ENCODE data around the gene EYS.

EYS gene

DNA sequence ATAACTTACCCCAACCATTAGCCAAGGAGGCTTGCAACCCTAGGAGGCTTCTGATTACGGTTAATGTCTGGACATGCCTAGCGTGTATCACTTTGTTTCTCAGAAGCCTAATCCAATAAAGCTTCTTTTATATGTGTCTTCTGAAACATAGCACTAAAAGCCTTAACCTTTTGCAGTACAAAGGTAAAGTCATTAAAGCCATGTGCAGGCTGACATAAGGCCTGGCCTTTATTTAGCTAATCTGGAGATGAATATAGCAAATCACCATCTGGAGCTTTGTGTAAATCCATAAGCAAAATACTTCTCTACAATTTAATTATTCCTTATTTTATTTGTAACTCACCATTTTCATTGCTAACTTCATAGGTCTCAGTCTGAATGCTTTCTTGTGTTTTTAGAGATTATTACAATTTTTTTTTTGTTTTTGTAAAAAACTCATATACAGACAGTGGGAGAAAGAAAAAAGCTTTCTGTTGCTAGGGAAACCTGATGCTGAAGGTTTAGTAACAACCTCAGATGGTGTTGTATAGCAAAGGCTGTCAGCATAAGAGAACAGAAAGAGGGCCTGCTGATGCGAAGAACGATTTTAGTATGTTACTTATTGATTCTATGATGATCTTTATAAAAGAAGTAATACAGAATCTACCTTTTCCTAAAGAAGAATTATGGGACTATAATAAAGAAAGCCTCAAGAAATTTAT is at the start of gene EYS:
Gene EYS, minus strand, starts transcription at position 101 of the 701 bp plus-strand sequence. CDS start 211,816 bp downstream, outside the sequence.
- DNase-seq (ENCODE audit: low read depth), result no peak

DNA sequence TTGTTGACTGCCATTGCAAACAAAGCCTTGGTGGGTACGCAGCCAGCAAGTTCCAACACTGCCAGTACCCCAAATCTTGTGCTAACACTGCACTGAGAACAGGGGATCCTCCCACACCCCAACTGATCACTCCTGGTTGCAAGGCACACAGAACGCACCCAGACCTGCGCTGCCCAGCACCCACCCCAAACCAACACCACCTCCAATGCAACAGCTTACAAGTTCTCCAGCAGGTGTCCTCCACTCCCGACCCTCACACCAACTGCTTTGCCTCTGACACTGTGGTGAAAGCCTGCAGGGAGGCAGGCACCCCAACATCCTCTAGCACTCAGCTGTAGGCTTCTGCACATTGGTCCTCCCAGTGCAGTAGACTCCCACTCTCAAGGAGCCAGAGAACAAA is 39.3 kb upstream of the EYS start:
- no peak for DNase-seq (ENCODE audit: low read depth)

DNA sequence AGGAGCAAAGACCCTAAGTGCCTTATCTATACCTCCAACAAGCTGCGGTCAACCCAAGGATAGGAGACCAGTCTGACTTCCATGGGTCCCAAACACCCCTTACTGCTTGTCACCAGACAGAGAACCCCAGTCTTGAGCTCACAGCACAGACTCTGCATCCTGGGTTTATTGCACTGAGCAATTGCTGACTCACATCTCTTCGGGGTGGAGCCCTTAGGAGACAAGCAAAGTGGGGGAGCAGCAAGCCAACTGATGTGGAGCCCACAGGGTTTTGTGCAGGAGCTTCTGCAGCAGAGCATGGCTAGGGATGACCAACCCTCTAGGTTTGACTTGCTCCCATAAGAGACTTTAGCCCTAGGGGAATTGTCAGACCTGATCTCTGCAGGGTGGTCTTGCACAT is 38.6 kb upstream of the EYS start:
- no peak for DNase-seq (ENCODE audit: low read depth)

DNA sequence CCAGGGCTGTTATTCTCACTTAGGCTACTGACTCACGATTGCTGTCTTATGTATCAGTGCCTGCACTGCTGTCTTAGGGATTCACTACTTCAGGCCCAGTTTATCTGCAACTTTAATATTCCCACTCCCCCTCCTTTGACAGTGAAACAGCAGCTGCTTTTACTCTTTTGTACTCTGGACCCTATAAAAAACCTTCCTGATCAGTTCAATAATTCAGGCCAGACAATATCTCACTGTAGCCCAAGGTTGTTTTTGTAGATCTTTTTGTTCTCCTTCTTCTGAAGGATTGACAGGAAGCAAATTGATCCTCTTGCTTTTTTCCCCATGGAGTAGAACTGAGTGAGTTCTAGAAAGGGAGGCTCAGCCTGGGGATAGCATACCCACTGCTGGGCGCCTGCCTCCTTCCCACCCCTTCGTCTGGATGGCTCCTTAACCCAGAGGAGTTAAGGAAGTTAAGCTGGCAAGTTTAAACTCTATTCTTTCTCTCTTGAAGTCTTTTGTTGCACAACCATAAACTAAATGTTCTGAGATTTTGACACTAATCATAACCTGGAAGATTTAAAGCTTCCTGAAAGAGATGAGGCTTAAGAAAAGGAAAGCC is 22.0 kb upstream of the EYS start:
- DNase-seq (ENCODE audit: low read depth), result no peak

DNA sequence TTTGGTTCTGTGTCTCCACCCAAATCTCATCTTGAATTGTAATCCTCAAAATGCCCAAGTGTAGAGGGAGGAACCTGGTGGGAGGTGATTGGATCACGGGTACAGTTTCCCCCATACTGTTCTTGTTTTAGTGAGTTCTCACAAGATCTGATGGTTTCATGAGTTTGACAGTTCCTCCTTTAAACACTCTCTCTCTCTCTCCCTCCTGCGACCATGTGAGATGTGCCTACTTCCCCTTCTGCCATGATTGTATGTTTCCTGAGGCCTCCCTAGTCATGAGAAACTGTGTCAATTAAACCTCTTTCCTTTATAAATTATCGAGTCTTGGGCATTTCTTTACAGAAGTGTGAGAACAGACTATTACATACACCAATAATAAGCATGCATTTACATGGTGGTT is 12.1 kb upstream of the EYS start:
- no peak for DNase-seq (ENCODE audit: low read depth)

DNA sequence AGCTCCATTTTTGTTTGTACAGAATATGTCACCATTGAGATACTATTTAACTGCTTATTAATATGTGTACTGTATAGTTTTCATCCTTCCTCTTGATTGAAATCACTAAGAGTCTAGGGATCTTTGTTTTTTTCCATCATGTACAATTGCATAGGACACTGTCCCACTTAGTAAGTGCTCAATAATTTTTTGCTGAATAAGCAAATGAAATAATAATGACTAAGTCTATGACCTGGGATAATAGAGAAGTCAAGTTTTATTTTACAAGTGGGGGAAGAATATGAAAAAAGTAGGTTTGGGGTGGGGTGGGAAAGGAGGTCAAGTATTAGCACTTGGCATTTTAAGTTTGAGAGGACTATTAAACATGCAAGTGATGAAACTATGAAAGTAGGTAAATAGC is 4.5 kb upstream of the EYS start:
- no peak for DNase-seq (ENCODE audit: low read depth)

DNA sequence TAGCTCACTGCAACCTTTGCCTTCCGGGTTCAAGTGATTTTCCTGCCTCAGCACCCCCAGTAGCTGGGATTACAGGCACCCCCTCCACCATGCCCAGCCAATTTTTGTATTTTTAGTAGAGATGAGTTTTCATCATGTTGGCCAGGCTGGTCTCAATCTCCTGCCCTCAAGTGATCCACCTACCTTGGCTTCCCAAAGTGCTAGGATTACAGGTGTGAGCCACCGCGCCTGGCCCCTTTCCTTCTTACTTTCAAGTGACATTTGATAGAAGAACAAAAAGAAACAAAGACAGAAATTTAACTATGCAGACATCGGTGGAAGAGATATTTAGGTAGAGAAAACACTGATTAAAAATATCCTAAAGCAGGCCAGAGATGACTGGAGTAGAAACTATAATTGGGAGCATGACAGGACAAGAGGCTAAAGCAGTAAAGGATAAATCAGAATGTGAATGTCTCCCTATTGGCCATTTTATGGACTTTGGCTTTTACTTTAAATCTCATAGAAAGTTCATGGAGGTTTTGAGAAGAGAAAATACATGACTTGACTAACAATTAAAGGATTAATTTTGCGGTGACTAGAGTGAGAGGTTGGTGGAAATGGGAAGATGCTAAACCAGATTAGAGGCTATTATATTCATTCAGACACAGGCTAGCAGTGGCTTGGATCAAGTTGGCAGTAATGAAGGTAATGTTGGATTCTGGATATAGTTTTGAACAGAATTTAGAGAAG is 2.2 kb upstream of the EYS start:
- no peak for DNase-seq (ENCODE audit: low read depth)

DNA sequence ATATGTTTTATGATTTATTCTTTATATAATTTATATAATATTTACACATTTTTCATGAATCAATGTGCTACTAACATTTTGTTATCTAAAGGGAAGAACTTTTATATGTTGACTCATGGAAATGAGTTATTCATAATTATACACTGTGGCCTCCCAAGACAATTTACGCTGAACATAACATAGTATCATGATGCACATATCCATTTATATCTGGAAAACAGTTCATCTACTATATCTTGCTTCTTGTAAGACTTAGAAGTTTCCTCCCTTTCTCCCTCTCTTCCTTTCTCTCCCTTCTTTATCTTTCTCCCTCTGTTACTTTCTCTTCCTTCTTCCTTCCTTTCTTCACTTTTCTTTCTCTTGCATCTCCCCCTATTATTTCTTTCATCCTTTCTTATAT is 1.1 kb upstream of the EYS start:
- no peak for DNase-seq (ENCODE audit: low read depth)

DNA sequence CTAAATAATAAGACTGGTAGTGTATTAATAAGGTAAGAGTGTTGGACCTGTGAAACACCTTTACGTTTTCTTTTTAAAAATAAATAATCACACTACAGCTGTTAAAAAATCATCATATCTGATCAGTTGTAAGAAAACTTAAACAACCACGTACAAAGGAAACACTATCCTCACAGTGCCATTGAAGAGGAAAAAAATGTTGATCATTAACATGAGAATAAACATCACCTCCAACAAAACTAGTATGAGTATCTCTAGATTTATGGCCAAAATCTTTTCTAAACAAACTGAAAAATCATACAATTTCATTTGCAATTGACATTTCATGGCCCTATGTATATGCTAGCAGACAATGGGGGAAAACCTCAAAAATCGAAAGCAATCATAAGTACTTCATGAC is 590 bp downstream of the EYS start:
- no peak for DNase-seq (ENCODE audit: low read depth)

DNA sequence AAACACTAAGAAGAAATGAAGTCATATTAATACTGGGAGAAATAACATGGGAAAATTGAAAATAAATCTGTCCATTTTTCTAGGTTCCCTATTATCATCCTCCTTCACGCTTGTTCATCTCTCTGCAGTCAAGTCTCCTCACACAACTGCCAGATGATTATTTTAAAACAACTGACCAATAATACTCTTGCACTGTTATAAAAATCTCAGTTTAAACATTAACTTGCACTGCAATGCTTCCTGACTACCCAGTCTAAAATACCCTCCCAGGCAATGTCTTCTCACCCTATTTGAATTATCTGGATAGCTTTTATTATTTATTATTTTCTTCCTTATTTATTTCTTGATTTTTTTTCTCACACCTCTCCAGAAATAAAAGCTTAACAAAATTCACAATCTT is 5.7 kb downstream of the EYS start:
- DNase-seq (ENCODE audit: low read depth), result no peak

DNA sequence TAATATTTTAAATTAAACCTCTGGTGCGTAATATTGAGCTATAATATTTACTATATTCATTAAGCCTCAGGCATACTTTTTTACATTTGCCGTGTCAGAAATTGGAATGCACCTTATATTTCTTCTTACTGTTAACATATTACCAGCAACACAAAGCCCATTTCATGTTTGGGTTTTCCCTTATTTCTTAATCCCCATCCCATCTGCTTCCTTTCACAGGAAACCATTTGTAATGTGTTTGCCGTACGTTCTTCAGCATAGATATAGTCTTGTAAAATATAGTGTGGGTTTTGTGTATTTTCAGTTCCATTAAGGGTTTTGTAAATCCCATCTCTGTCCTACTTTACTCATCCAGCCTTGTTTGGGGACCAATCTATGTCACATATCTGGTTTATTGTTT is 6.5 kb downstream of the EYS start:
- DNase-seq (ENCODE audit: low read depth), result no peak

DNA sequence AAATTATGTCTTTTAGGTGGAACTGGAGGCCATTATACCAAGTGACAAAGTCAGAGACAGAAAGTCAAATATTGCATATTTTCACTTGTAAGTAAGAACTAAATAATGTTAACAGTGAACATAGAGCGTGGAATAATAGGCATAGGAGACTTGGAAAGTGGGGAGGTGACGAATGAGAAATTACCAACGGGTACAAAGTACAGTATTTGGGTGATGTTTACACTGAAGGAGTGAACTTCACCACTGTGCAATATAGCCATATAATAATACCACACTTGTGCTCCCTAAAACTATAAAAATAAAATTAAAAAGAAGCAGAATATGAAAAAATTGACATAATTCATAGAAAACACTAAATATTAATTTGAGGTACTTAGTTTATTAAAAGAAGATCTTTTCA is 14.9 kb downstream of the EYS start:
- DNase-seq (ENCODE audit: low read depth), result no peak

DNA sequence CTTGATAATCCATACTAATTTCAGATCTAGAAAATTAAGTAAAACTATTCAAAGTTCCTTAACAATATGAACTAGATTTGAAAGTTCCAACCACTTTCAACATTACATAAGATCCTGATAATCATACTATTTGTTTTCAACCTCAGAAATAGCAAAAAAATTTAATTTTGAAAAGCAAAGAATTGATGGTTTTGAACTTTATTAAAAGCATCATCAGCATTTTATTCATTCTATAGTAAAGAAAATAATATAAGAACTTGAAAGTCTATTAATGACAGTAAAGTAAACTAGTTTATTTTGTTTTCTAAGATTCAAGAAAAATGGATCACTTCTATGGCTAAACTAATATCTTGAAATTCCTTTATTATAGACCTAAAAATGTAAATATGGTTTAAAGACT is 26.8 kb downstream of the EYS start:
- DNase-seq (ENCODE audit: low read depth), result no peak

DNA sequence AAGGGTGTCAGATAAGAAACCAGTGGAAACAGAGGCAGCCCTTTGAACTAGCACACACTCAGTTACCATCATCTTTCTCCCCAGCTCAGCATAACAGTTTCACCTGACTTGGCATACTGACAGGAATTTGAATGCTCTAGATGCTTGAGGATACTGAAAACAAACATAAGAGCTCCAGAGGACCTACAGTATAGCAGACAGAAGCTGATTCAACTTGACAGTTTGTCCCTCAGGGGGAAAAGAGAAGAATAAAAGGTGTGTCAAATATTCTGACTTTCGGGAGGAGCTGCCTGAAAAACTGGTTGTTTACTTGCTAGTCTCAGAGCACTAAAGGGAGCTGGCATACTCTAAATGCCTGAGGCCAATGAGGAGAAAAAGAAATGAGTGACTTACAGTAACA is 35.1 kb downstream of the EYS start:
- DNase-seq (ENCODE audit: low read depth), result no peak

DNA sequence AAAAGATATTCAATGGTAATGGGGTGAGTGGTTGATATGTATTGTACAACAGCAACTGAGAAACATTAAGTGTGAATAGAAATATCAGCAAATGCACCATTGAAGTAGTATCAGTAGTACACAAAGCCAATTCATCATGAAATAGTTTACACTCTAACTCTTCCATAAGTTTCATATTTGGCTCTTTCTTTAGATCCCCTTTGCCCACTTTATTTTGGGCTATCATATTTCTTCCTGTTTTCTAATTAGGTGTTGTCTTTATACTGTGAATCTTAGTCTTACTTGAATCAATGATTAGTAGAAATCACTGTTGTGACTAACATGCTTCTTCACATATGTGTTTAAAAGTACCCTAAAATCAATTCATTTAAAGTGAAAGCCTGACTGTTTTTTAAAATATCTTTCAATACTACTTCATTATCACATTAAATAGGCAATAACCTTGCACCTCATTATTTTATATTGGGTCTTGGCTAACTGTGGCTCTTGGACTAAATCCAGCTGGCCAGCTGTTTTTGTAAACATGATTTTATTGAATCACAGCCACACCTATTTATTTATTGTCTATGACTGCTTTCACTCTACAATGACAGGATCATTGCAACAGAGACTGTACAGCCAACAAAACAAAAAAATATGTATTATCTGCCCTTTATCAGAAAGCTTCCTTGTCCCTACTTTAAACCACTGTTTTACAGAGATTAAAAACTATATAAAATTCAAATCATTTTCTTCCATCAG is 38.9 kb downstream of the EYS start:
- no peak for DNase-seq (ENCODE audit: low read depth)

DNA sequence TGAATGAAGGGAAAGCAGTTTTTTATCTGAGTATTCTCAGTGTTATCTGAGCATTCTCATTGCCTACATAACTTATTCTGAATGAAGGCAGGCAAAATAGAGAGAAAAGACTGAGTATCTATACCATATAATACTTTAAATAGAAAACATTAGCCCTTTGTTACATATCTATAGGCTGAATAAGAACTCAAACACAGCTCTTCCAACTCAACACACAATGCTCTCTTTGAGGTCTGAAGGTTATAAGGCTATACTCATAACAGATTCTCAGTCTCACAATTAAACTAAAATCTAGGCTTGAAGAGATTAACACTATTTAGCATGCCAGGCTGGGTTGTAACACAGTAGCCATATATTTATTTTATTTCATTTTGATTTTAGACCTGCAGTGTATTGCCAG is 56.9 kb downstream of the EYS start:
- no peak for DNase-seq (ENCODE audit: low read depth)

DNA sequence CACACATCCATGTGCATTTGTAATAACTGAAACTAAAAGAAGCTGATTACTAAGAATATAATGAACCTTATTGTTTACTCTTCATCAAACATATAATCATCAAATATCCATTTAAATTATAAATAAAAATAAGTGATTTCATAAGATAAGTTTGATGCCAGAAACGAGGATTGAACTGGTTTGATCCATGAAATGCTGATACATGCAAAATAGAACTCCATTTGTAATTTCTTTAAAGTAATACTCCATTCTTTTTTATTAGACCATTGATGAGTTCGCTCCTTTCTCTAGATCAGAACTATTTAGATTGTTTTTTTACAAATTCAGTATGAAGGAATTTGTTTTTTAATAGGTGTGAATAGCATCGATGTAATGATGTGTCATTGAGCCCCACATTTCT is 57.6 kb downstream of the EYS start:
- no peak for DNase-seq (ENCODE audit: low read depth)

DNA sequence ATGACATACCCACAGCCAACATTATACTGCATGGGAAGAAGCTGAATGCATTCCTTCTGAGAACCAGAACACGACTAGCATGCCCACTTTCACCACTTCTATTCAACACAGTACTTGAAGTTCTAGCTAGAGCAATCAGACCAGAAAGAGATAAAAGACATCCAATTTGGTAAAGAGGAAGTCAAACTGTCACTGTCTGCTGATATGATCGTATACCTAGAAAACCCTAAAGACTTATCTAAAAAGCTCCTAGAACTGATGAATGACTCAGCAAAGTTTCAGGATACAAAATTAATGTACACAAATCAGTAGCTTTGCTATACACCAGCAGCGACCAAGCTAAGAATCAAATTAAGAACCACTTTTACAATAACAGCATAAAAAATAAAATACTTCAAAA is 60.5 kb downstream of the EYS start:
- DNase-seq (ENCODE audit: low read depth), result no peak

DNA sequence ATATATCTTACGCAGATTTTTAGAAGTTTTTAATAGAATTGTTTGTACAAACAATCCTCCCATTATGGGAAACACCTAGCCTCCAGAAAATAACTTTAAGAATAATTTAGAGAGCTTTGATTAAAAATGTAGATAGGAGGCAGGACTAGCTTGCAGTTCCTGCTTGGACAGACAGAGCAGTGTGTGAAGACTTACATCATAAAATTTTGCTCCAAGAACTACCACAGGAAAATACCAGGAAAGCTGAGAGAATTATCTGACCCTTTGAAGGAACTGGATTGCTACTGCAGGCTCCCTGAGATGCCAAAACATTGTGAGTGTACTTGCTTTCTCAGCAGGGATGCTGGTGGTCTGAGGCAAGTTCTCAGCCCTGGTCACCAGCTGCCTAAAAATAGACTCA is 64.2 kb downstream of the EYS start:
- no peak for DNase-seq (ENCODE audit: low read depth)

DNA sequence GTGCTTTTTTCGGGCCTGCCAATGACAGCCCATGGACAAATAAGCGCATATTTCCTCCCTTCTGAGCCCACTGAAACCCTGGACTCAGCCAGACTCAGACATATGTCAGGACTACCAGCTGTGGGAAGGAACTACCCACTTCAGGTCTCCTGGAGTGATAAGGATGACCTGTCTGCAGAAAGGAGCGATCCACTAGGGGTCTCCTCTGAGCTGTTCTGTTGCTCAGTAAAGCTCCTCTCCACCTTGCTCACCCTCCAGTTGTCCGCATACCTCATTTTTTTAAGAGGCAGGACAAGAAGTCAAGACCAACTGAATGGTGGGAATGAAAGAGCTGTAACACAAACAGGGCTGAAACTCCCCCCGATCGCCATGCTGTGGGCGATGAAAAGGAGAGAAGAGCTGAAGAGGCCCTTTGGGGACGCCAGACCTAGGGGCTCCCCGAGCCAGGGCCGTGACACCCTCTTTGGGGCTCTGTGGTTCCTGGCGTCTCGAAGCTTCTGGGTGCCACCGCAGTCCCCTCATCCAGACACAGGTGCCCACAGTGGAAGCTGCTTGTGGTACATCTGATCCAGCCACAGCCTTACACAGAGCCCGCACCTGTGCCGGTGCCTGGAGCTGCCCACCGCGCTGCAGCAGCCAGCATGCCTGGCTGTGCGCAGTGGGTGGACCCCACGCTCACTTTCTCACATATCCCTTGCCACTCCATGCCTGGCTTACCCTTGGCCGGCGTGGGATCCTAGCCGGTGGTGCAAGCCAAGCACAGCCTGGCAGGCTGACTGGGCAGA is 68.8 kb downstream of the EYS start:
- DNase-seq (ENCODE audit: low read depth), result no peak

DNA sequence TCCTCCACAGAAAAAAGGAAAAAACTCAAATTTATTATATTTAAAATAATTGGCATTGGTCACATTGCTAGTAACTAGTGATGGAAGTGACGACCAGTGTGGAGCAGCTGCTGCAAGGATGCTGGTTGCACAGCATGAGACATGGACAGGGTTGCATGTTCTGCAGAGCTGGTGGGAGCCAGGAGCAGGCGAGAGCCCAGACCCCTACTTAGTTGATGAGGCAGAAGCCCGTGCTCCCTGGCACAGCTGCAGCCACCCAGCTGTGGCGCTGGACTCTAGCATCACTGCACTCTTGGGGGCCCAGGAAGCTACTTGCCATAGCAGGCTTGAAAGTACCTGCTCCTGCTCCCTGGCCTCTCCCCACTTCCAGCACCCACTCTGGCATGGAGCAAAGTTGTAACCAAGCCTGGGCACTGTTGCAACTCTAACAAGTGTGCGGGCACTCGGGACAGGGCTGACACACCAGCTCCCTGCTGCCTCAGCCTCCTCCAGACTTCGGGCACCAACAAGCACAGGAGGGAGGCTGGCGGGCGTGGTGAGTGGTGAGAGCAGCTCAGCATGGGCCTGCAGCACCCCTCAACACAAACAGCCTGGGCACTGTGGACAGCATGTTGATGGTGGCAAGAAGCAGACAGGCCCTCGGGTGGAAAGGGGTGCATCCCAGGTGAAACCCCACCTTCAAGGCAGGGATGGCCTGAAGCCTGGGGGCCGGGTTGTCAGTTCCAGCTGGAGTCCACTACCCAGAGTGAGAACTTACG is 69.6 kb downstream of the EYS start:
- DNase-seq (ENCODE audit: low read depth), result no peak

Measured in non-pigmented ciliary epithelial cell (primary cell).